ENCODE data around the gene NLGN1.

GRCh38 chr3:173429527-173429926 is 32.0 kb downstream of the NLGN1 start:
- TF ChIP-seq EZH2 (IDR thresholded peaks at IDR 0.05; ENCODE audit: borderline replicate concordance, low read length) = no peak
- no peak for TF ChIP-seq CTCF (IDR thresholded peaks at IDR 0.05; ENCODE audit: low read length)

Measured in OCI-LY1 (cell line).